ENCODE measurements around the gene EFNA5. TPM values are rescaled to one million over a fixed set of nuclear protein-coding genes. Genes with fewer than 3 reads are reported as not detected.

EFNA5 gene
- total RNA-seq, 1 donor from 2014 or later = 9.1 TPM

DNA sequence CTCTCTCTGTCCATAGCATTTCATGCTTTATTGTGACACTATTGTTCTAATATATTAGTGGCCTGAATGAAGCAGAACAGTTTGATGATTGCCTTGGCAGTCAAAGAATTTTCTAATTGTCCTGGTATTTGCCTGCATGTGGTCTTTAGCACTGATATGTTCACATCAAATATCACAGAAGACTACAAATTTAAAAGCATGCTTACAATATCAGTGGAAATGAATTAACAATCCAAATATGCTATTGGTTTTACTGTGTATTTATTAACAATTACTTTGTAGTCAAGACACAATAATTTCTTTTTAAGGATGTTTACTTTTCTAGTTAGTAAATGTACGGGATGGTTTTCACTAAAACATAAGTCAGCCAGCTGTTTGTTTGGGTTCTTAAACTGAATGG lies 18.3 kb downstream of the EFNA5 start:
- DNase-seq (ENCODE audit: extremely low read depth, low read depth, low spot score) = no peak

DNA sequence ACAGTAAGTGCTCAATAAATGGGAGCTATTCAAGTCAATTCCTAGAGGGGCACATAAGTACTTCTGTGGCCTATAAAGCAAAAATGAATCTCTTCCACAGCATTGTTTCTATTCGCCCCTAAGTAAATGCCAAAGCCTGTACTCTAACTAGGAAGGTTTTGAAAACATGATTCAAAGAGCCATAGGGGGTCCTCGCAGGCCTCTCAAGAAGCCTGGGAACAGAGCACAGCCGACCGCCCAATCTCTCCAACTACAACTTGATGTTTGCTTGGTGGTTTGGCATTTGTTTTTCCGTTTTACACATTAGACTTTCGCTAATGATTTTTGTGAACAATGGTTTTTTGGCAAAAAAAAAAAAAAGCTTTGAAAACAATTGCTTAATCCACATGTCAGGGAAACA lies 19.4 kb downstream of the EFNA5 start:
- DNase-seq (ENCODE audit: extremely low read depth, low read depth, low spot score) = no peak

DNA sequence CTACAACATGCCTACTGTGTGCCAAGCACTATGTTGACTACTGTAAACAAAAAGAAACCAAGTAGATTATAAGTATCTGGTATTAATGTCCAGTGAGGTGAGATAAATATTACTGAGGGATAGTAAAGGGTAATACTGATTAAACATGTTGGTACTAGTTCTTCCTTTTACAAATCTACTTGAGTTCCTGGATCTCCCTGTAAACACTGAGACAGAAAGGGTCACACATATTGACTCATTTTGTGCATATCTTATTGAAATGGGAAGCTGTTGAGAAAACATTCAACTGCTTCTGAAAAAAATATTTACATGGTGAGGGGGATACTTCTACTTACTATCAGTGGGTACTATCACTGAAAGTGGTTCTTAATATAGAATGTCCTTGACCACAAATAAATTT lies 24.3 kb downstream of the EFNA5 start:
- DNase-seq (ENCODE audit: extremely low read depth, low read depth, low spot score) = no peak

DNA sequence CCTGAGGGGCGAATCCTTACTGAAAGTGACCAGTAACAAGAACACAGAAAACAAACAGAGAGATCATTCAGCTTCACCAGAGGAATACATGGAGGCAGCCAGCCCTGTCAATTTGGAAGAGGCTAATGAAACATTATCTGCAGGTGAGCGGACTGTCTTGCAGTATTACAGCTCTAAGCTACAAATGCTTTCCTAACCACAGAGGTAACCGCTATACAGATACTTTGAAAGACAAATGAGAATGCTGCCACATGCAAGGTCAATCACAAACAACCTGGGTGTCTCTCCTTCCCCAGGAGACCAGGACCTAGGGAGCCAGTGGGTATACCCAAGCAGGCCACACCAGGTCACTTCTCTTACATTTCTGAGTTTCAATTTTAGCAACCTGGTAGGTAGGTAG lies 30.2 kb downstream of the EFNA5 start:
- DNase-seq (ENCODE audit: extremely low read depth, low read depth, low spot score) = no peak

DNA sequence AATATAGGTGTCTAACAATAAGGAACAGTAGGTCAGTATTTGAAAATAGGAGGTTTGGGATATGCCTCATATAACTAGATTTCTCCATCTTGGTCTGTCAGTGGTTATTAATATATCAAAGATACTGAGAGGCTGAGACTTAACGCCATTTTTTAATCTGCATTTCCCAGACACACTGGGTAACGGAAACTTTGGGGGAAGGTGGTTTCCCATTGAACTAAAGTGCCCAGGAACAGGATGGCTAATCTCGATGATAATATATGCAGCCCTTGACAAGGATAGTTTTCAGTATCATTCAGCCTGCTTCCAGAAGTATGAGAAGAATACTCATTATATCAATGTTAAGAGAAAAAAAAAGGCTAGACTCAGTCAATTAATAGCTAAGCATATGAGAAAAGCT lies 30.7 kb downstream of the EFNA5 start:
- DNase-seq (ENCODE audit: extremely low read depth, low read depth, low spot score) = no peak

DNA sequence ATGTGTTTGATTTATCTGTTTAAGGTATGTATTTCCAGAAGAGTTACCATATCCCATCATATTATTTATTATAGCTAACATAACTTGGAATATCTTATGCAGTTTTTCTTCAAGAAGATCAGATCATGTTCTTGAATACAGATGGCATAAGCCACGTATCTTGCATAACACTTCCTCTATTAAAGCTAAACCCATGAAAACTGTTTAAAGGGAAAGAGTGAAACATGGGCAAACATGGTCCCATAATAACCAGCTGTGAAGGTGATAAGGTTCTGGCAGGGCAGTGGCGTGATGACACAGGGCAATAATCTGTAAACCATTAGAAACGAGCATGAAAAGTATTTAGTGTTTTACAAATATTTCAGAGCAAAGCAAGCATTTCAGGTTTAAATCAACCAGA lies 34.2 kb downstream of the EFNA5 start:
- DNase-seq (ENCODE audit: extremely low read depth, low read depth, low spot score) = no peak

DNA sequence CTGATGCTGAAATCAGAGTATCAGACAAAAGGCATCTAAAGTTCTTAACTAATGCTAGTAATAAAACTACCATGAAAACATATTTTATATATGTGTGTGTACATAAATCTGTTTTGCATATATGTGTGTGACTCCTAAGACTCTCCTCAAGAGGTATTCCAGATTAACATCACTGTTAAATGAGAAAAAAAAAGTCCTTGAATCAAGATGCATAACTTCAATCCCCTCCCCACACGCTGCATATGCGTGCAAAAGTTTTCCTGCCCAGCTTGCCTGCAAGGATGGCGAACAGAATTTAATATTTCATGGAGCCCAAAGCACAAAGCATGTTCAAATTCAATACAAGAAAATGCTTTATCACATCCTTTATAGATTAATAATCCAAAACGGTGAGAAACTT lies 34.7 kb downstream of the EFNA5 start:
- DNase-seq (ENCODE audit: extremely low read depth, low read depth, low spot score) = no peak

DNA sequence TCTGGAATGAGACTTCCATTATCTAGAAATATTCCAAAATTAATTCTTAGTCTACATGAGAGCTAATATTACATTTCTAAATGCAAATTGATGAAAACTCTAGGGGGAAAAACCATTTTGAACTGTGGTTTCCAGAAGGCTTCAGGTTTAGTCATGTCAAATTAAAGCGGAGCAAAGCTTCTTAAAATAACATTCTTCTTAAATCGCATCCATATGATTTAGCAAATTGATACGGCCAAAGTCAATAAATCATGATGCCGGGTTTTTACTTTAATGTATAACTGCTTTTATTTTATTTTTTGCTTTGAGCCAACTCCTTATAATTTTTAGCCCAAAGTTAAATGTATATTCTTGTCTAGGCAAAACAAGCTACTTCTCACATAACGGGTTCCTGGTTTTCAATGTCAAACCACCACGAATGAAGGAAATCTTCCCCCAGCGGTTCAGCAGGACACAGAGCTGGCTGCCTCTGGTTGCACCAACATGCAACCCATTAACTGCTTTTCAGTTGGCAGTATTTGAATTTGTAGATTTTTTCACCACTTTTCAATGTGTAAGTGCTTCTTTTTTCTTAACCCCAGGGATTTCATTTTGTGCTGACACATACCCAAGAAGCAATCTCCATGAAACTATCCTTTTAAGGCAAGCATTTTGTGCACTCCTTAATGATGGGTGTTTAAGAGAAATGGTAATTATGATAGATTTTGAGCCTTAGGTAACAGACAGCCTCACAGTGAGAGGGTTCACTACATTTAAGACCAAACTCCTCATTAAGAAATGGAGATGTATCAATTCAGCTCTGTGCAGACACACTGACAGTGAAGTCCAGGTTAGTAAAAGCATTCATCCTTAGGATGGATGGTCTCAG lies 35.5 kb downstream of the EFNA5 start:
- DNase-seq (ENCODE audit: extremely low read depth, low read depth, low spot score) = no peak

DNA sequence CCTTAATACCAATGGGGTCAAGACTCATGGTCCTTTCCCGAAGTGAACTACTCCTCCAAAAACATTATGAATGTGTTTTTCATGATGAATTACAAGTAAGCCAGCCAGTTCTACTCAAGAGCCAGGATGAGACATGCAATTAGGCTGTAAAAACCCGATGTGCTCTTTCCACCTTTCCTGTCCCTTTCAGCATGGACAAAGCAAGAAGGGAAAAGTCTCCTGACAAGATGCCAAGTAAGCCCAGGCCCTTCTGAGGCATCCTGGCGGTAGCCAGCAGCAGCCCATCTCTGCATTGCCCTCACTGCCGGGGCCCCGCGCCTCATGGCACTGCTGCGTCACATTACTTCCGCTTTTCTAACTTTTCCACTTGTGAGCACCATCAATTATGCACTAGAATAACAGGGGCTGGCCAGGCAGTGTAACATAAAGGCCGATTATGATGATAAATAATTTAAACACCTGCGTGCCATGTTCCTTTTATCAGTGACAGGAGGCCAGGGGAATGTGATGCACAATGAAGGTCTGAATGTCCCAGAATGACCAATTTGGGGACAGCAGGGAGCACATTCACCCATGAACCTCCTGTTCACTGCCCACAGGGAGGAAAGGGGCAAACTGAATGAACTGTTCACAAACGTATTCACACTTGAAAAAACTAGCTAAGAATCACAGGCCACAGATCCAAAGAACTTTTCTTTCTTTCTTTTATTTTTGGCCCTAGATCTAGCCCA lies 37.4 kb downstream of the EFNA5 start:
- DNase-seq (ENCODE audit: extremely low read depth, low read depth, low spot score) = no peak

DNA sequence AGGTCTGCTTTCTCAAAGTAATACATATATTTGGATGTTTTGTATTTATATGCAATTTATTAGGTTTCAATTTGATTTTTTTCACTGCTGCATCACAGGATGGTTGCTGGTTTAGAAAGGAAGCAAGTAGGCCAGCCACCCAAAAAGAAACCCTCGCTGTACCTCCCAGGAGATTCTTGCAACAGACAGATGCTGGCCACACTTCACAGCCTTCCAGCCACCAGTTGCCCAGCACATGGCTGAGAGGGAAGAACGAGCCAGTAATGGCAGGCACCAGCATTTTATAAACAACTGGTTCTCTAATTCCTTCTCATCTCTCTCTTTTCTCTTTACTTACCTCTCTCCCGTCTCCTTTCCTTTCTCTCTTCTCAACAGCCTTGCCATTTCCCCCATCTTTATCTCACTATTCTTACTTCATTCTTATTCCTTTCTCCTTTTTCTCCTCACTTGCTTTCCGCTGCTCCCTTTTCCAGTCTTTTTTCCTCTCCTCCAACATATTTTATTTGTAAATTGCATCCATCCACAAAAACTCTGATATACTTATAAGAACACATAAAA lies 38.9 kb downstream of the EFNA5 start:
- no peak for DNase-seq (ENCODE audit: extremely low read depth, low read depth, low spot score)

DNA sequence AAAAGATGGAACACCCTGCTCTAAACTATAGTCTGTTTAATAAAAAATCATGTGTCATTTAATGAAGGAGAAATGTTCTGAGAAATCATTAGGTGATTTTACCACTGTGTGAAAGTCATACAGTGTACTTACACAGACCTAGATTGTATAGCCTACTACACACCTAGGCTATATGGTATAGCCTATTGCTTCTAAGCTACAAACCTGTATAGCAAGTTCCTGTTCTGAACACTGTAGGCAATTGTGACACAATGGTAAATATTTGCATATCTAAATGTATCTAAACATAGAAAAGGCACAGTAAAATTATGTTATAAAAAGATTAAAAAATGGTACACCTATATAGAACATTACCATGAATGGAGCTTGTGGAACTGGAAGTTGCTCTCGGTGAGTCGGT lies 40.6 kb downstream of the EFNA5 start:
- no peak for DNase-seq (ENCODE audit: extremely low read depth, low read depth, low spot score)

DNA sequence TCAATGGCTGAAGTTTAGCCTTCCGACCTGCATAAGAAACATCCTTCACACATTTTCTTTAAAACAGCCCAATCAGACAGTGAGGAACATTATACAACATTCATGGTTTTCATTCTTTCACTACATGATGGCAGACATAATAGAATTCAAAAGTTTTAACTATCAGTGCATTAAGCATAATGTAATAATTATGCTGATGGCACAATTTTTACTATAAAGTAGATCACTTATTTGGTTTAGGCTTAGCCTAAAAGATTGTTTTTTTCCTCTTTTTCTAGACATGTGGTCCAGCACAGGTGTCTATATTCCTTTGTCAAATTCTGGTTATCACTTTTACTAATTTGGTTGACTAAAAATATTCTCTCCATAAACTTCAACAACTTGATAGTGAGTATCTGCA lies 46.5 kb downstream of the EFNA5 start:
- DNase-seq (ENCODE audit: extremely low read depth, low read depth, low spot score) = no peak

DNA sequence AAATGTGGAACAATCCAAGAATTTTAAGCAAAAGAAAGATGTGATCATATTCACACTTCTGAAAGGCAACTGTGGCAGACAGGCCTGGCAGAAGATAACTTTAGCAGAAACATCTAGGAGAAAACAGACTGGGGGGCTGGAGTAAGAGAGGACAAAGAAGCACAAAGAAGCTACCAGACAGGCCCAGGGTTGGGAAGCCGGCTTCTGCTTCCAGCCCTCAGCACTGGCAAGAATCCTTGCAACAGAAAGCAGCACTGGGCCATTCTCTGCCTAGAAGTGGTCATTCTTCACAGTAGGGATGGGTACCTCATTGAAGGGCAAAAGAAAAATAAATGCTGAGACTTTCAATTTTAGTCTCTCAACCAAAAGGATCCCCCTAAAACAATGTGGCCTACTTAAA lies 49.6 kb downstream of the EFNA5 start:
- DNase-seq (ENCODE audit: extremely low read depth, low read depth, low spot score) = no peak

DNA sequence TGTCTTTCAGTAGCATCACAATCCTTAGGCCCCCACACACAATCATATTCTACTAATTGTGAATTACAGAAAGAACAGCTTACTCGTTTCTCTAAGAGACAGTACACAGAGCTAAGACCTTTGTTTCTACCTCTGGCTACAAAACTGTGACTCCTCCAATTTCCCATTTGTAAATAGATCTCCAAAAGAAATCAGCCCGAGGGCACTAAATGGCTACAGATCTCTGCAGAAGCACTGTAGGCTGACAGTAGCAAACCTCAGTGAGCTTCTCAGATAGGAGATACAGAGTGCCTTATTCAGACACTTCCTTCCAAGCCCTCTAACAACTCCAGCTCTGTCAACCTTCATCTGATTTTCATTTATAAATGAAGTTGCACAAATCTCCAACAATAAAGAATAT lies 51.0 kb downstream of the EFNA5 start:
- DNase-seq (ENCODE audit: extremely low read depth, low read depth, low spot score) = no peak

DNA sequence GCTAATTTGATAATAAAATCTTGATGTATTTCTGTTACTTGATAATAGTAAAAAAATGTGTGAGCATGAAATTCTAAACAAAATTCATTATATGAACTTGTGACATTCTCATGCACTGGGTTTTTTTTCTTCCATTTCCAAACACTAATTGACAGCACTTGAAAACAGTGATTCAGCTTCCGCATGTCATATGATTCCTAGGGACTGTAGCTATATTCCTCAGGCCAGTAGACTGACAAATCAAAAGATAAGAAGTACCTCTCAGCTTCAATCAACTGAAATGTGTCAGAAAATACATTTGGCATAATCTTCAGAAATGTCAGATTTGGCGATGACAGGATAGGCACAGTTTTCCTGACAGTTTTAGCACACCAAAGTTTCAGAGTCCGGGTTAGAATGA lies 52.5 kb downstream of the EFNA5 start:
- no peak for DNase-seq (ENCODE audit: extremely low read depth, low read depth, low spot score)

DNA sequence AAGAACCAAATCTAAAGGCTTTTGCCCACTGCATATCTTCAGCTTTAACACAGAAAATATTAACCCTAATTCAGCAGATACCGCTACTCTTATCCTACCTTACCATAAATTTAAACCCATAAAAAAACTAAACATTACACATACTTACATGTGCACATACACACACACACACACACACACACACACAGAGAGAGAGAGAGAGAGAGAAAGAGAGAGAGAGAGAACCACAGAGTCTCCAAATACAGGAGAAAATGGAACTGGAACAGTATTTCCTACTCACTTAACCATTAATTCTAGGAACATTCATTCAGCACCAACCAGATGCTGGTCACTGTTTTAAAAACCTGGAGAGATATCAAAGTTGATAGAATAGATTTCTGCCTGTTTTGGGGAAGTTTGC lies 53.7 kb downstream of the EFNA5 start:
- no peak for DNase-seq (ENCODE audit: extremely low read depth, low read depth, low spot score)

DNA sequence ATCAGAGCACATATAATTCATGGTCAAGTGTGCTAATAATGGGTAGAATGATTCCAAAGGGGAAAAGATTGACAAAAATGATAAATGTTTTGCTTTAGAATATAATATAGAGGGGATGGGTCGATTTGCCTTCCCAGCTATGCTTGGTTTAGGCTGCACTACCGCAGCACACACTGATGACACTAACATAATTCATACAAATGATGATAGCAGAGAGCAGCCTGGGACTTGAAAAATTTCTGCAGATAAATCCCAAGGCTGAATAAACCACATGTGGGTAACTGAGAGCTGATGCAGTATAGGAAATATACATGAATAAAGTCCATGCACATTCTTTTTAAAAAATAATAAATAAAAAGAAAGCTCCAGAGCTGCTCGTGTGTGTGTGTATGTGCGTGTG lies 54.5 kb downstream of the EFNA5 start:
- no peak for DNase-seq (ENCODE audit: extremely low read depth, low read depth, low spot score)

DNA sequence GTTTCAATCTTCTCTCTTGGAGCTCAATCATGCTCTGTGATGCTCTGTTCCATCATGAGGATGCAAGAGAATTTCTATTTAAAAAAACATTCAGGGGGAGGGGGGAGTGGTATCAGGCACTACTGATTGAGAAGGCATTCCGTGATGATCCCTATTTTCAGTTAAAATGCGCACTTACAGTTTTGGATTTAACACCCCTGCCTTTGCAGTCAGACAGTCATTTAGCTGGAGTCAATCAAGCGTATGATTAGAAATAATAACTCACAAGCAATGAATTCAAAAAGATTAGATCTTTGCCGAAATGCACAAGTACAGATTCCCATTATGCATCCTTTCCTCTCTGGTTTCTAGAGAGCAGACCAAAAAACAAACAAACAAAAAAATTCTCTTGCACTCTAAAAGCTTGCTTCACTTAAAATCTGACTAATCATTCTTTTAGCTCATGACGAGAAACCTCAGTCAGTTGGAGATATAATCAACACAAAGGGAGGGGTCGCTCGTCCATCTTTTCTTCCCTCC lies 55.4 kb downstream of the EFNA5 start:
- DNase-seq (ENCODE audit: extremely low read depth, low read depth, low spot score) = no peak

DNA sequence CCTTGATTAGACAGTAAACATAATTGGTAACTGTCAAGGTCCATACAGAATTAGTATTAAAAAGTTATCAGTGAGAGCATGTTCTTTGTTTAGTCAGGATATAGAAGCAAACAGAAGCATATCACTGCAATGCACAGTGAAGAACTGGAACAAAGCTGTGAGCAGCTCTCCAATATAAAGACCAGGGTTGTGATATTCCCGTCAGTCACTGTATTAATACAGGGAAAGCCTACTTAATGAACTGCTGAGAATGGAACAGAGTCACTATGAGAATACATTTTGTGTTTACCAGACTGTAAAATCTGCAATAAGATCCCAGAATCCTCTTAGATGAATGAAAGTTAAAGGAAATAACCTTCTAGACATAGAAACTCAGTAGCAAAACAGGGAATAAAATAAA lies 58.2 kb downstream of the EFNA5 start:
- DNase-seq (ENCODE audit: extremely low read depth, low read depth, low spot score) = no peak

DNA sequence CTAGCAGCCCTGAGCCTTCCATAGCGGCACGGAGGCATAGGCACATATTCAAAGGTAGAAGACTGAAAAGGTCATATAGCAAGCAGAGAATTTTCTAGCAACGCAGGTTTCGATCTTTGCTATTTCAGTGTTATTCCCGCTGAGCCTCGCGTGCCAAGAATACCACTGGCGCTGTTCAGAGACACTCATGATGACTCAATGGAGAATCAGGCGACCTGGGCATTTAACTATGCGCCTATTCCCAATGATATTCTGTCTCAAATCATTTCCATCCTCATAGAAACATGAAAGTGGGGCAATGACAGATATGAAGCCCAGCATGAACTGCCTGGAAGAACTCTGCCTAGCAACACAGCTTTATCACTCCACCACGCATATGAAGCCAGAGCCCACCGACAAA lies 59.9 kb downstream of the EFNA5 start:
- DNase-seq (ENCODE audit: extremely low read depth, low read depth, low spot score) = no peak

DNA sequence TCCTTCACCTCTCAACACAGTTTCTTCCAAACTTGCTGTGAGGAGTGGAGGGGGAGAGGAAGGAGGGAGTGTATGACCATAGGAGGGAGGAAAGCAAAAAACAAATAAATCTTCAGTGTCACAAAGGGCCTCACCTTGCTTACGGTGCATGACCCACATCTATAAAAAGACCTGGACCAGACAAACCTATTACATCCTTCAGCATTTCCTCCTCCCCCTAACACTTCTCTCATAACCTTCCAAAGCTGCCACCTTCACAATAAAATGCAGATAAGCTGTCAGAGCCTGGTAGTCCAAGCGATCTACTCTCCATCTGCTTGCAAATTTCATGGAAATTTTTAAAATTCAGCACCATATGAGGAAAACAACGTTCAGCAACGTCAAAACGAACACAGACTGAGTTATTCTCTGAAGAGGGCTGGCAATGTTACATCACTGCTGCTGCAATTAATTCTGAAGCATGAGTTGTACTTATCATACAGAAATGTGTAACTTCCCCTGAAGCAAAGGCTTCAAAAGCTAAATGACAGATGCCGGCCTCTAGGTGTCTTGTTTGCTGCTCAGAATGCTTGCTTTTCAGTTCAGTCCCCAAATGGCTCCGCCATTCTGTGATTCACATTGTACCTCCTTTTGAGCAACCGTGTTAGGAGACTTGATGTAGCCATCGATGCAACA lies 62.9 kb downstream of the EFNA5 start:
- no peak for DNase-seq (ENCODE audit: extremely low read depth, low read depth, low spot score)

Measured in glomerular endothelial cell (primary cell).